PC-3 (cell line): Measurements from ENCODE around the gene RABL3.

Source experiments
- CTCF ChIP-seq: fragments of 300-600 bp; sonication (generic); conservative IDR thresholded peaks from 2 replicates; pipeline ENCODE4 v1.5.1; 2017; ENCODE audit warnings: antibody characterized with exemption, low read depth, mild to moderate bottlenecking, low read length
- EZH2 ChIP-seq: fragments of 300-600 bp; sonication (generic); IDR thresholded peaks from one replicate; pipeline ENCODE4 v1.6.1; 2017; ENCODE audit warnings: antibody characterized with exemption, mild to moderate bottlenecking, low read length; ENCODE audit not compliant: unreplicated experiment
- EZH2phosphoT487 ChIP-seq: fragments of 300-600 bp; sonication (generic); IDR thresholded peaks from 2 replicates; pipeline ENCODE4 v1.6.1; 2018; ENCODE audit warnings: mild to moderate bottlenecking, antibody characterized with exemption, low read length, borderline replicate concordance

DNA sequence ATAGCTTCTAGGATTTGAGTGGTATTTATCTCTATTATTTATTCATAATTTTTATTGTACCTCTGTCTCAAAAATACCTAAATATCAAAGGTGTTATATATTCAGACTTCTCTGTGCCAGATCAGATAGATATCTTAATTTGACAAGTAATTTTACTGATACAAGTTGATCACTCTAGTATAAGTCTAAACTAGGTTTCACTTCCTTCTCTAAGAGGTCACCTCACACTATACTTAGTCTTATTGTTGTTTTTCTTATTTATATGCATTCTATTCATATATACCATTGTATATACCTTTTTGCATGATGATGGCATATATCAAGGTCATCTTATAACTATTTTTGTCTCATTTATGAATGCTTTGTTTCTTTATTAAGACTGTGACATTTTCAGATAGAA is 33.9 kb downstream of the RABL3 start:
- TF ChIP-seq EZH2: no peak
- TF ChIP-seq EZH2phosphoT487: no peak
- no peak for TF ChIP-seq CTCF
